ENCODE measurements around the gene TMEM121B.

- TF ChIP-seq REST (IDR thresholded peaks at IDR 0.05; ENCODE audit: unreplicated experiment) (no peak), POLR2AphosphoS5 (IDR thresholded peaks at IDR 0.05; ENCODE audit: low read depth) (no peak), CTCF (conservative IDR thresholded peaks at IDR 0.05; ENCODE audit: low read depth in 2 of 2) (no peak), EZH2phosphoT487 (IDR thresholded peaks at IDR 0.05; ENCODE audit: unreplicated experiment) (no peak), ETS1 (IDR thresholded peaks at IDR 0.05) (no peak), ZNF331 (CRISPR knock-in tag; IDR thresholded peaks at IDR 0.05; ENCODE audit: low read depth) (no peak), CREB1 (CRISPR knock-in tag; IDR thresholded peaks at IDR 0.05; ENCODE audit: low read depth) (no peak), EZH2 (IDR thresholded peaks at IDR 0.05; ENCODE audit: low read depth, unreplicated experiment) (no peak), JUNB (IDR thresholded peaks at IDR 0.05; ENCODE audit: unreplicated experiment) (no peak), ZNF114 (CRISPR knock-in tag; IDR thresholded peaks at IDR 0.05) (no peak), STAT1 (IDR thresholded peaks at IDR 0.05; ENCODE audit: unreplicated experiment) (no peak), NANOG (IDR thresholded peaks at IDR 0.05; ENCODE audit: borderline replicate concordance) (no peak), ZNF462 (CRISPR knock-in tag; IDR thresholded peaks at IDR 0.05) (no peak)
Measured at GRCh38 chr22:17113600-17113999, 7.6 kb downstream of the TMEM121B start.

Measured in GM23338 (cell line).